Trophoblast cell (in vitro differentiated cells and primary cell): ENCODE measurements around the gene HSPB6.
A peak's percentile ranks its signal among the peaks of the same experiment; 100 is the strongest.

Source experiments
- DNase-seq, 2 donors: peaks; one replicate each; pipeline ENCODE4 v3.0.0-alpha.2; 2016
- H2AFZ ChIP-seq: 2 replicates; pipeline ENCODE4 v1.6.1; 2013; ENCODE audit warnings: low read length, moderate library complexity, mild to moderate bottlenecking; ENCODE audit not compliant: insufficient read depth, poor library complexity
- H2AK5ac ChIP-seq: 2 replicates; pipeline ENCODE4 v1.6.1; 2013; ENCODE audit warnings: mild to moderate bottlenecking, low read length
- H2BK120ac ChIP-seq: 2 replicates; pipeline ENCODE4 v1.6.1; 2013; ENCODE audit warnings: low read length, mild to moderate bottlenecking, moderate library complexity; ENCODE audit not compliant: insufficient read depth, poor library complexity
- H2BK12ac ChIP-seq: 2 replicates; pipeline ENCODE4 v1.6.1; 2013; ENCODE audit warnings: mild to moderate bottlenecking, low read length, moderate library complexity
- H2BK5ac ChIP-seq: 2 replicates; pipeline ENCODE4 v1.6.1; 2013; ENCODE audit warnings: low read length, low read depth, moderate library complexity, mild to moderate bottlenecking; ENCODE audit not compliant: poor library complexity
- H3K14ac ChIP-seq: 2 replicates; pipeline ENCODE4 v1.6.1; 2013; ENCODE audit warnings: mild to moderate bottlenecking, low read length
- H3K18ac ChIP-seq: 2 replicates; pipeline ENCODE4 v1.6.1; 2013; ENCODE audit warnings: mild to moderate bottlenecking, low read length
- H3K23ac ChIP-seq: 2 replicates; pipeline ENCODE4 v1.6.1; 2013; ENCODE audit warnings: low read length
- H3K27ac ChIP-seq: 2 replicates; pipeline ENCODE4 v1.5.1; 2013; ENCODE audit warnings: low read depth, mild to moderate bottlenecking, inconsistent platforms, low read length, moderate library complexity
- H3K27me3 ChIP-seq: 2 replicates; pipeline ENCODE4 v1.6.1; 2013; ENCODE audit warnings: inconsistent platforms, mild to moderate bottlenecking, low read length, moderate library complexity; ENCODE audit not compliant: insufficient read depth
- H3K36me3 ChIP-seq, 2 experiments: 1 replicate in 1 of 2; 2 replicates in 1 of 2; pipeline ENCODE4 v1.6.1; 2013; ENCODE audit warnings: low read length in 2 of 2, mild to moderate bottlenecking in 2 of 2, moderate library complexity in 1 of 2; ENCODE audit not compliant: insufficient read depth in 2 of 2, control insufficient read depth in 1 of 2
- H3K4ac ChIP-seq: 2 replicates; pipeline ENCODE4 v1.6.1; 2013; ENCODE audit warnings: low read depth, mild to moderate bottlenecking, low read length, moderate library complexity
- H3K4me1 ChIP-seq, 2 experiments: 1 replicate in 1 of 2; 2 replicates in 1 of 2; pipeline ENCODE4 v1.6.1; 2013; ENCODE audit warnings: low read length in 2 of 2, mild to moderate bottlenecking in 2 of 2, moderate library complexity in 1 of 2; ENCODE audit not compliant: insufficient read depth in 2 of 2, control insufficient read depth in 1 of 2
- H3K4me2 ChIP-seq: 2 replicates; pipeline ENCODE4 v1.6.1; 2013; ENCODE audit warnings: inconsistent platforms, mild to moderate bottlenecking, low read length, moderate library complexity
- H3K4me3 ChIP-seq: 2 replicates; pipeline ENCODE4 v1.5.1; 2013; ENCODE audit warnings: mild to moderate bottlenecking, low read depth, low read length, inconsistent platforms
- H3K79me1 ChIP-seq: one replicate; pipeline ENCODE4 v1.6.1; 2013; ENCODE audit warnings: low read length
- H3K79me2 ChIP-seq: 2 replicates; pipeline ENCODE4 v1.6.1; 2013; ENCODE audit warnings: low read length, mild to moderate bottlenecking; ENCODE audit not compliant: control insufficient read depth, insufficient read depth, poor library complexity
- H3K9ac ChIP-seq: 2 replicates; pipeline ENCODE4 v1.6.1; 2013; ENCODE audit warnings: mild to moderate bottlenecking, low read length
- H3K9me3 ChIP-seq: 2 replicates; pipeline ENCODE4 v1.6.1; 2013; ENCODE audit warnings: low read depth, mild to moderate bottlenecking, control low read depth, inconsistent platforms, low read length; ENCODE audit not compliant: insufficient read depth
- H4K12ac ChIP-seq: 2 replicates; pipeline ENCODE4 v1.6.1; 2013; ENCODE audit warnings: low read depth, mild to moderate bottlenecking, low read length, moderate library complexity
- H4K8ac ChIP-seq: 2 replicates; pipeline ENCODE4 v1.6.1; 2013; ENCODE audit warnings: low read depth, mild to moderate bottlenecking, low read length, moderate library complexity
- H4K91ac ChIP-seq: one replicate; pipeline ENCODE4 v1.6.1; 2013; ENCODE audit warnings: low read depth, mild to moderate bottlenecking, low read length, moderate library complexity
- WGBS: extraction: QIAGEN DNeasy Blood & Tissue Kit; methylation state at CpG from one replicate; pipeline ENCODE4 v1.1.7; 2013; ENCODE audit warnings: missing lambda C conversion rate; ENCODE audit not compliant: insufficient read length, insufficient coverage; ENCODE audit errors: extremely low coverage; 5-methylcytosine and 5-hydroxymethylcytosine counted together

Gene HSPB6

GRCh38 chr19:35715355-35715809, 41.4 kb downstream of the HSPB6 start:
- no peak overlapping the region for H2AFZ ChIP-seq
- no peak overlapping the region for H2BK5ac ChIP-seq
- no peak for DNase-seq
- H4K91ac ChIP-seq, result no peak overlapping the region
- H3K14ac ChIP-seq, result no peak overlapping the region
- H3K4ac ChIP-seq, result no peak overlapping the region
- no peak overlapping the region for H3K9ac ChIP-seq
- H2BK120ac ChIP-seq, result no peak overlapping the region
- H3K27ac ChIP-seq, result no peak overlapping the region
- H3K4me2 ChIP-seq, result peak overlapping the region; percentile 98
- no peak overlapping the region for H2AK5ac ChIP-seq
- no peaks in the 10 kb centered on the region for H3K9me3 ChIP-seq
- no peak overlapping the region for H3K23ac ChIP-seq
- no peak overlapping the region for H4K8ac ChIP-seq
- no peaks in the 10 kb centered on the region for H3K27me3 ChIP-seq
- peaks cover 10 to 15% of the 10 kb centered on the region in 2 experiments for H3K4me1 ChIP-seq
- no peak overlapping the region for H3K4me3 ChIP-seq
- H3K79me2 ChIP-seq, result peaks cover 10% of the 10 kb centered on the region
- H3K18ac ChIP-seq, result no peak overlapping the region
- H3K36me3 ChIP-seq, result peaks cover 8% of the 10 kb centered on the region in 2 experiments
- no peak overlapping the region for H4K12ac ChIP-seq
- no CpG with 5 or more reads among the region's 7 CpGs for WGBS
- no peak overlapping the region for H2BK12ac ChIP-seq
- H3K79me1 ChIP-seq, result peaks cover 6% of the 10 kb centered on the region

- Histone ChIP-seq H3K27ac (no peak overlapping the region), H3K79me1 (peaks cover 6% of the 10 kb centered on the region), H4K12ac (no peak overlapping the region), H2BK5ac (no peak overlapping the region), H3K14ac (no peak overlapping the region), H3K27me3 (no peaks in the 10 kb centered on the region), H3K4me2 (no peak overlapping the region), H2AFZ (no peak overlapping the region), H3K4ac (no peak overlapping the region), H3K79me2 (peaks cover 10% of the 10 kb centered on the region), H2AK5ac (no peak overlapping the region), H2BK12ac (no peak overlapping the region), H3K4me3 (no peak overlapping the region), H2BK120ac (no peak overlapping the region), H4K91ac (no peak overlapping the region), H4K8ac (no peak overlapping the region), H3K4me1 (peaks cover 10 to 15% of the 10 kb centered on the region in 2 experiments), H3K9me3 (no peaks in the 10 kb centered on the region), H3K23ac (no peak overlapping the region), H3K9ac (no peak overlapping the region), H3K36me3 (peaks cover 2% of the 10 kb centered on the region in 2 experiments), H3K18ac (no peak overlapping the region)
- no peak for DNase-seq
- WGBS, result no CpG with 5 or more reads among the region's 14 CpGs
Observed at GRCh38 chr19:35714601-35715354, 42.1 kb downstream of the HSPB6 start.

GRCh38 chr19:35713904-35714495, 42.8 kb downstream of the HSPB6 start:
- Histone ChIP-seq H4K8ac (no peak overlapping the region), H2BK120ac (no peak overlapping the region), H3K23ac (no peak overlapping the region), H3K9ac (no peak overlapping the region), H3K27ac (no peak overlapping the region), H4K91ac (no peak overlapping the region), H3K18ac (no peak overlapping the region), H3K36me3 (no peaks in the 10 kb centered on the region), H3K79me1 (peaks cover 6% of the 10 kb centered on the region), H3K4me1 (peaks cover 10% of the 10 kb centered on the region in 2 experiments), H2BK5ac (no peak overlapping the region), H3K79me2 (peaks cover 9% of the 10 kb centered on the region), H2BK12ac (no peak overlapping the region), H3K4me3 (no peak overlapping the region), H3K27me3 (no peaks in the 10 kb centered on the region), H3K4me2 (no peak overlapping the region), H3K4ac (no peak overlapping the region), H2AFZ (no peak overlapping the region), H3K14ac (no peak overlapping the region), H3K9me3 (no peaks in the 10 kb centered on the region), H4K12ac (no peak overlapping the region), H2AK5ac (no peak overlapping the region)
- no peak for DNase-seq
- WGBS, result no CpG with 5 or more reads among the region's 12 CpGs

- no peaks in the 10 kb centered on the region for H3K27me3 ChIP-seq
- no peak overlapping the region for H3K18ac ChIP-seq
- WGBS, result no CpG with 5 or more reads among the region's 2 CpGs
- H3K4ac ChIP-seq, result no peak overlapping the region
- no peak overlapping the region for H4K12ac ChIP-seq
- H3K36me3 ChIP-seq, result no peaks in the 10 kb centered on the region
- no peak overlapping the region for H3K4me3 ChIP-seq
- no peak overlapping the region for H3K23ac ChIP-seq
- peaks cover 8 to 10% of the 10 kb centered on the region in 2 experiments for H3K4me1 ChIP-seq
- peaks cover 6% of the 10 kb centered on the region for H3K79me1 ChIP-seq
- H3K79me2 ChIP-seq, result peaks cover 4% of the 10 kb centered on the region
- H3K4me2 ChIP-seq, result no peak overlapping the region
- no peak overlapping the region for H2BK120ac ChIP-seq
- no peaks in the 10 kb centered on the region for H3K9me3 ChIP-seq
- H2BK5ac ChIP-seq, result no peak overlapping the region
- no peak overlapping the region for H2AFZ ChIP-seq
- no peak overlapping the region for H4K8ac ChIP-seq
- H2BK12ac ChIP-seq, result no peak overlapping the region
- H3K27ac ChIP-seq, result no peak overlapping the region
- H3K14ac ChIP-seq, result no peak overlapping the region
- no peak overlapping the region for H4K91ac ChIP-seq
- H3K9ac ChIP-seq, result no peak overlapping the region
- DNase-seq, result no peak
- no peak overlapping the region for H2AK5ac ChIP-seq
Observed at GRCh38 chr19:35713506-35713850, 43.4 kb downstream of the HSPB6 start.
